CD4-positive, alpha-beta T cell treated with Interleukin-1 beta for 1 hour (primary cell): ENCODE data around the gene ARFIP2.
A peak's percentile ranks its signal among the peaks of the same experiment; 100 is the strongest.
"Not testable (repeated sequence)": the region's sequence is repeated elsewhere in the genome, so short reads cannot be mapped to it uniquely, and the experiment has no call there.

Experiments used
- DNase-seq, 2 donors: peaks; one replicate each; pipeline ENCODE4 v3.0.0-alpha.2; 2020 to 2022

ARFIP2 gene

DNA sequence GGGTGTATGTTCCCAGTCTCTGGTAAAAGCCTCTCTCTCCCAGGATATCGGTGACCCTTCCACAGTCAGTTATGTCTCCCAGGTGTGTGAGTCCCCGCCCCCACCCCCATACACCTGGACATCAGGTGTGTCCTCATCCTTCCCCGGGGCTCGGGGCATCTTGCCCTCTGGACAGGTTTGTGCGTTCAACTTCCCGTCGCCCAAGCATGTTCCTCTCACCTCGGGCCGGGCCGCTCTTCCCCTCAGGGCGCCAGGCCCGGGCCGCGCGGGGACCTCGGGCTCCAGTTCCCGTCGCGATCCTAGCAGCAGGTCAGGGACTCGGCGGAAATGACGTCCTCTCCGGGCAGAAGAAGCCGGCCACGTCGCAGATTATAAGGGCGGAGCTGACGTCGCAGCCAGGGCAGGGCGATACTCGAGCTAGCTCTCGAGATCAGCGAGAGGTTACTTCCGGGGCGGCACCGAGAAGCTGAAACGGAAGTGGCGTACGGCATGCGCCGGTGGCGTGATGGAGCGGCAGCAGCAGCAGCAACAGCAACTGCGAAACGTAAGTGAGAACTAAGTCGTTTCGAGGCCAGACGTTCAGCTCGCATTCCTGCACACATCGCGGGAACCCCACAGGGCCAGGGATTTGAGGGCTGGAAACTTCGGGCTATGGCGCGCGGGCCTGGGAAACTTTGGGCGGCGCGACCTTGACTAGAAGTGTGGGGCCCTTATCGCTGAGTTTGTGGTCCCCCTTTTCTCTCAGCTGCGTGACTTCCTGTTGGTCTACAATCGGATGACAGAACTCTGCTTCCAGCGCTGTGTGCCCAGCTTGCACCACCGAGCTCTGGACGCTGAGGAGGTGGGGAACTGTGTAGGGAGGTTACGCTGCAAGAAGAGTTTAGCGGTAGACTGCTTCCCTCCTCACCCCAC is at the start of gene ARFIP2, which contains the start of gene TIMM10B:
ARFIP2 (minus strand) TSS at position 320 of the 912 bp plus-strand sequence. CDS start 910 bp downstream, outside the sequence.
TIMM10B (plus strand) TSS at position 490 of the 912 bp plus-strand sequence; CDS start at position 506, 16 bp downstream.
- peak; percentile 96 to 98 for DNase-seq

- DNase-seq, result no peak
Observed at GRCh38 chr11:6530848-6531247, 49.7 kb upstream of the ARFIP2 start.

GRCh38 chr11:6529266-6529665 is 48.1 kb upstream of the ARFIP2 start:
- no peak for DNase-seq

DNA sequence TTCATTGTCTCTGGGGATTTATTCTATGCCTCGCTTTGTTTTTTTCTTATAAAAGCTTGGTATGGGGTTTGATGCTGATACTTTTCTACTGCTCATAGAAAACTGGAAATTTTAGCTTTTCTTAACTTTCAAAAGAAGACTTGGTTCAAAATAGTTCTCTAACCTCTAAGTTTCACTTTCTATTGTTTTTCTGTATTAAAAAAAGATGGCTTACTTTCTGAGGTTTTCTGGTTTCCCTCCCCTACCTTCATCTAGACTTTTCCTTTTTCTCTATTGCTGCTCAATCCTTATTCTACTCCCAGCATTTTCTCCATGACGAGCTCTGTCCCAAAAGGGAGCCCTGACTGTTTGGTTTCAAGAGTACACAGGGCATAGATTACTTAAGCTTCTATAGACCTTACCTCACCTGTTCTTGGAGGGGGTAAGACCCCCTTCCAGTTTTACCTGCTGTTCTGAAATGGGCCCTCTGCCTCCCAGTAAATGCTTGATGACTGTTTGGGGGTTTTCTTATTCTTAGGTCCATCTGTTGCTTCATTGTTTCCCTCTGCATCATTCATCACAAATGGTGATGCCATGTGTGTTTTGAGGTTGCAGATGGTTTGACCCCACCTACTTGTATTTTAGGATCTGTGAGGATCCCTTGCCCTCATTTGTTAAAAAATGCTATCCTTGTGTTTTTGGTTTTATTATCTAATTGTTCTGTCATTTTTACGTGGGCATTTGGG is 45.4 kb upstream of the ARFIP2 start:
- peak in 1 of 2 donors; percentile 4 for DNase-seq

DNA sequence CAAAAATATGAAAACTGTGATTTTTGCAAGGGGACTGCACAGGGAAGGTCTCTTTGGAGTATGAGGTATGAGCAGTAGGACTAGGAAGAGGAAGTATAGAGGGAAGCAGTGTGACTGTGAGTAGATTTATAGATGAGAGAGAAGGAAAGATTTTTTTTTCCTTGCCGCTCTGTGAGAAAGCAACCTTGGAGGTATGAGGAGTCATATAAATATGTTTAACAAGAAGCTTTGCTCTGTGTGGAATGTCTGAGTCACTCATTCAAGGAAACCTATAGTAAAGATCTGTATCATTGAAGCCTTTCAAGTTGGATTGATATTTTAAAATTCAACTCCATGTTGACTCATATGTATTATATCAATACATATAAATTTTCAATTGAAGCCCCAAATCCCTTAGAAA is 42.1 kb upstream of the ARFIP2 start:
- DNase-seq, result no peak

DNA sequence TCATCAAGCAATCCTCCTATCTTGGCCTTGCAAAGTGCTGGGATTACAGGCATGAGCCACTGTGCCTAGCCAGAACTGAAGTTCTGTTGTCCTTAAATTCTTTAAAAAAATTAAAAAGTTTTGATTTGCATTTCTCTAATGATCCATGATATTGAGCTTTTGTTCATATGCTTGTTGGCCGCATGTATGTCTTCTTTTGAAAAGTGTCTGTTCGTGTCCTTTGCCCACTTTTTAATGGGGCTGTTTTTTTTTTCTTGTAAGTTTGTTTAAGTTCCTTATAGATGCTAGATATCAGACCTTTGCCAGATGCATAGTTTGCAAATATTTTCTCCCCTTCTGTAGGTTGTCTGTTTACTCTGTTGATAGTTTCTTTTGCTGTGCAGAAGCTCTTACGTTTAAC is 40.8 kb upstream of the ARFIP2 start:
- DNase-seq, result not testable (repeated sequence)

GRCh38 chr11:6520265-6520664 is 39.1 kb upstream of the ARFIP2 start:
- no peak for DNase-seq

GRCh38 chr11:6516865-6517264 is 35.7 kb upstream of the ARFIP2 start:
- DNase-seq, result no peak

- peak in 1 of 2 donors; percentile 47 for DNase-seq
Observed at GRCh38 chr11:6505577-6506240, 24.6 kb upstream of the ARFIP2 start.

DNA sequence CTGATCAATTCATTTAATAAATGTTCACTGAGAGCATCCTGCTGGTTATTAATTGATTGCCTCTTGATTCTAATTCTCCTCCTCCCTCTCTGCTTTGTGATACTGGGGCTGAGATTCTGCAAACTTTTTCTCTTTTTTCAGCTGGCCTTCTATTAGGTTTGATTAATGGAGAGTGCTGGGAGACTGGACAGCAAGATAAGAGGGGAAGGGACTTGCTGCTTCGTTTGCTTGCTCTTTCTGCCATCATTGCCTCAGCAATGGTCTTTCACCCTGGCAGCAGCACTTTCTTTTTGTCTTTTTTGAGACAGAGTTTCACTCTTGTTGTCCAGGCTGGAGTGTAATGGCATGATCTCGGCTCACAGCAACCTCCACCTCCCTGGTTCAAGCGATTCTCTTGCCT is 23.0 kb upstream of the ARFIP2 start:
- DNase-seq, result no peak

DNA sequence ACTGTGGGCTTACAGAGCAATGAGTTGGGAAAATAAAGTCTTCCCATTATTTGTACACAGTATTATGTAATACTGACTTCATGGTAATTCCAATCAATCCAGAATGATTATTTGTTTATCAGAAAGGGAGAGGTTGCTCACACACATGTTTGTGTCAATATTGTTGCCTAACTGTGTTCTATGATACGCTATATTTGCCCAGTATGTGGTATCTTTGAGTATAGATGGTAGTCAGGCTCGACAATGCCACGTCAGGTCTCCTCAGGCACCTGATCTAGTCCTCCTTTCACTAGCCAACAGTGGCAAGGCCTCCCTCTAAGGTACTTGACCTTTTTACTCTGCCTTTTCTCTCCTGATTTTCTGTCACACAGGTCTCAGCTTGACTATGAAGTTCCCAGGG is 21.3 kb upstream of the ARFIP2 start:
- no peak for DNase-seq

- no peak for DNase-seq
Observed at GRCh38 chr11:6498544-6498943, 17.4 kb upstream of the ARFIP2 start.

GRCh38 chr11:6498121-6498520 is 17.0 kb upstream of the ARFIP2 start:
- no peak for DNase-seq

DNA sequence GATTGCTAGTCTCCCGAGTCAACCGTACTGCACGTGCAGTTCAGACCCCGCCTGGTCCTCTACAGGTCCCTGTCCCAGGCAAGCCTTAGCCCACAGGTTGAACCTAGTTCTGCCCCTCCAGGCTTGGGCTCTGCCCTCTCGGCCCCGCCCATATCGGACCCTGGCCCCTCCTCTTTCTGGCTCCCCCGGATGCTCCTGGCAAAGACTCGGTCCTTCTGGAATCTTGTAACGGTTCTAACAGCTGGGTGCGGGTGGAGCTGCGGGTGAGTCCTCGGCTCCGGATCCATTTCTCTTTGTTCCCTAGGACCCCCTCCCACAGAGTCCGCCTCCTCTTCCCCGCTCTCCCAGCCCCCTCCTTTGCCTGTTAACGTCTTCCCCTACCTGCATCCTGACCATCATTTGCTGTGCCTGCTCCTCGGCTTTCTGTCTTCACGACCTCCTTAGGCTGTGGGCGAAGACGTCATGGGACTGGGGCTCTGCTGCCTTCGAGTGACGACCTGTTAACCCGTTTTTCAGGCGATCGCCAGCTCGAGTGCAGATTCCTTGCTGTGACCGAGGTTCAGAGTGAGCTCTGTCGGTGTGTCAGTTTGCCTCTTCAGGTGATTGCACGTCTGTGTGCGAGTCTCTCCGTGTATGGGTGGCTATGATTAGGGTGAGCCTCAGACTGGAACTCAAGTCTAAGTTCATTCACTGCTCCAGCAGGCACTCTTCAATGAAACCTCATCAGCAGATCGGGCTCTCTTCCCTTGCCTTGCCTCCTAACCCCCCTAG is 16.1 kb upstream of the ARFIP2 start, which contains the start of gene DNHD1:
DNHD1 (plus strand) TSS at position 212 of the 771 bp plus-strand sequence. CDS start 936 bp downstream, outside the sequence.
- DNase-seq, result no peak

- DNase-seq, result no peak
Observed at GRCh38 chr11:6489306-6489705, 8.2 kb upstream of the ARFIP2 start.

- DNase-seq, result no peak
Observed at GRCh38 chr11:6488821-6489220, 7.7 kb upstream of the ARFIP2 start.

DNA sequence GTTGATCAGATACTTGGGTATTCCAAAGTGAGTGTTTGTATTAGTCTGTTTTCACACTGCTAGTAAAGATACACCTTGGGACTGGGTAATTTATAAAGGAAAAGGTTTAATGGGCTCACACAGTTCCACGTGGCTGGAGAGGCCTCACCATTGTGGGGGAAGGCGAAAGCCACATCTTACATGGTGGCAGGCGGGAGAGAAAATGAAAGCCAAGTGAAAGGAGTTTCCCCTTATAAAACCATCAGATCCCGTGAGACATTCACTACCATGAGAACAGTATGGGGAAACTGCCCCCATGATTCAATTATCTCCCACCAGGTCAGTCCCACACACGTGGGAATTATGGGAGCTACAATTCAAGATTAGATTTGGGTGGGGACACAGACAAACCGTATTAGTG is 7.2 kb upstream of the ARFIP2 start:
- no peak for DNase-seq

DNA sequence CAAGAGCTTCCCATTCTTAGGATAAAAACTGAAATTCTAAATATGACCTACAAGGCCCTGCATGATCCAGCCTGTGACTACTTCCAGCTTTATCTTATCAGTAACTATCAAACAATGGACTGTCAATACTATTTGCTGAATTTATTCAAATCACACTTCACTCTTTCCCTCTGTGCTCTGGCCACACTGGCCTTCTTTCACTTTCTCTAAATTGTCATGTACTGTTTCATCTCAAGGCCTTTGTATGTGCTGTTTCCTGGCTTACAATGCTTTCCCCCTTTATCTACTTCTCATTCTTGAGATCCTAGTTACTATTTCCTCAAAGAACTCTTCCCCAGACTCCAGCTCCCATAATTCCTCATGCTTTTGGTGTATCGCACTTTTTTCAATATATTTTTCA is 5.8 kb upstream of the ARFIP2 start:
- DNase-seq, result no peak

GRCh38 chr11:6486256-6486655 is 5.1 kb upstream of the ARFIP2 start:
- DNase-seq, result no peak

GRCh38 chr11:6485661-6486060 is 4.5 kb upstream of the ARFIP2 start:
- no peak for DNase-seq

GRCh38 chr11:6483015-6483414 is 1.9 kb upstream of the ARFIP2 start:
- DNase-seq, result no peak

DNA sequence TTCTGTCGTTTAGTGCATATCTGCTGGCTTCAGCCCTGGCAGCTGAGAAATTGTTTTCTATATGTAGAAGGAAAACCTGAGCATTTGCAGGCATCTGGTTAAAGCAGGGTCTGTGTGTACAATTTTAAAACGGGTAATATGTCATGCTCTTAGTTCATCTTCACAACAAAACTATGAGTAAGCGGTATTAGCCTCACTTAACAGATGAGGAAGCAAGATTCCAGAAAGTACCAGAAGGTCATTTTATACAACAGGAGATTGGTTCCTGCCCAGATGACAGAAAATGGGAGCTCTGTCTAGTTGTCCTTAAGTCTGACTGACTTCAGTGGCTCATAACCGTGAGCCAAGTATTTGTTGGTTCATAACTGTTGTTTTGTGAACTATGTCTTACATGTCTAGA is 1.3 kb upstream of the ARFIP2 start:
- no peak for DNase-seq

- no peak for DNase-seq
Observed at GRCh38 chr11:6481924-6482275, 769 bp upstream of the ARFIP2 start.
